Pancreas (tissue), 10 donors: Measurements from ENCODE around the gene PPFIBP1. TPM values are rescaled to one million over a fixed set of nuclear protein-coding genes. Genes with fewer than 3 reads are reported as not detected.

ENCODE experiments used
- ATAC-seq, 4 donors: fragments of 200-7000 bp; cut with Tn5 transposase; one replicate each; pipeline versions ENCODE4 v1.8.0 to v1.9.1; 2020; ENCODE audit warnings: mild to moderate bottlenecking in 4 of 4, moderate library complexity in 4 of 4
- DNase-seq, 6 donors: peaks; one replicate each; pipeline ENCODE4 v3.0.0-alpha.2; 2020
- FAIRE-seq: peaks from 2 replicates; lab custom pipeline; 2012; peaks lifted over from hg19 to GRCh38; lab: Jason Lieb, UNC
- H3K27ac ChIP-seq, 4 donors: fragments of 200-600 bp; sonication (generic); 1 replicate in 3 of 4; 2 replicates in 1 of 4; pipeline versions ENCODE4 v1.5.0 to v1.8.0; 2020
- H3K27me3 ChIP-seq, 4 donors: fragments of 200-600 bp; one replicate each; pipeline ENCODE4 v1.8.0; 2021
- H3K36me3 ChIP-seq, 3 donors: fragments of 200-600 bp; sonication (generic) in 1 of 3; one replicate each; pipeline versions ENCODE4 v1.5.0 to v1.8.0; 2020 to 2021
- H3K4me1 ChIP-seq, 3 donors: fragments of 200-600 bp; one replicate each; pipeline ENCODE4 v1.8.0; 2021
- H3K4me3 ChIP-seq, 4 donors: fragments of 200-600 bp; sonication (generic) in 2 of 4; one replicate each; pipeline versions ENCODE4 v1.5.0 to v1.8.0; 2020 to 2021
- H3K9me3 ChIP-seq, 4 donors: fragments of 200-600 bp; one replicate each; pipeline ENCODE4 v1.8.0; 2021
- CTCF ChIP-seq, 4 donors: fragments of 200-600 bp; sonication (generic) in 3 of 4; IDR thresholded peaks; one replicate each; pipeline versions ENCODE4 v1.5.0 to v1.8.0; 2021; ENCODE audit warnings: antibody characterized with exemption in 4 of 4
- WGBS, 2 donors: extraction: QIAGEN DNeasy Blood & Tissue Kit; methylation state at CpG; one replicate each; pipeline ENCODE4 v1.1.7; 2013; 5-methylcytosine and 5-hydroxymethylcytosine counted together
- intact Hi-C, 3 donors: fragments of 100-400 bp; cut with DNase I; formaldehyde crosslinking; loops; one replicate each; pipeline versions ENCODE4 v1.11.1 to v1.14.2; 2022
- polyA plus RNA-seq, 2 donors: library from polyadenylated mRNA; stranded (reverse); fragments of 200-250 nt; gene quantifications; one replicate each; pipeline ENCODE4 v1.2.3, GENCODE V29; 2013
- total RNA-seq, 6 donors: library from RNA; stranded (reverse); fragmentation: NEBNext Ultra II Directional in 4 of 6; extraction: Animal tissue kit (Norgen Biotek cat#: 25700) in 4 of 6; gene quantifications; one replicate each; pipeline versions ENCODE4 v1.2.1 to v1.2.4, GENCODE V29; 2021 to 2023
- donor health status: healthy with polysubstance abuse.
- donor health status: DM: no; HTN: no; CAD: no; lungs with moderate emphysema.
- donor health status: DM: no; HTN: no; CAD: no.
- donor health status: control.
- donor health status: control.
- donor health status: Bipolar disorder and iron deficiency.
- donor health status: DM: yes; HTN: yes; CAD: no.
- donor health status: DM: no; HTN: no; CAD: no.
- donor health status: DM: no; HTN: no; CAD: no.
- donor health status: DM: yes; HTN: yes; CAD: no.

The PPFIBP1 gene
- total and polyA plus RNA-seq, 8 donors, result 12.1 to 50.3 (median 32.9) TPM

- H3K36me3 ChIP-seq, result peaks cover 0 to 21% (median 18%) of the 10 kb centered on the region in 3 donors
- intact Hi-C loops, result no loop called here
- 91 to 92% methylated on average over 6 of the region's 6 CpGs for WGBS, 2 donors
Measured at GRCh38 chr12:27667540-27667939, 143.5 kb downstream of the PPFIBP1 start.

DNA sequence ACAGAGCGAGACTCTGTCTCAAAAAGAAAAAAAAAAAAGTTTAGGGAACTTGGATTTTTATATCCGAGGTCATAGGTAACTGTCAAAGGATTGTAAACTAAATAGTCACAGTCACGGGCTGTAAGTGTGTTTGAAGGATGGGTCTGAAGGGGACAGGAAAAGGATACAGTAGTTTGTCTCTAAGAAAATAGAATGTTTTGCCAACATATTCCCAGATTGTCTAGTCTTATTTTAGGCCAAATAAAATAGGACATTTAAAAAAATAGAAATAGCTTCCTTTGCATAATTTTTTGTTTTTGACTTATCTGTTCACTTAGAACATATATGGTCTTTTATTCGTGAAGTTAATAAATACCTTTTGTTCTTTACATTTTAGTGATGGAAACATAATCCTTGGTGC is 148.0 kb downstream of the PPFIBP1 start:
- WGBS, 2 donors, result 84 to 89% methylated on average over 4 of the region's 4 CpGs
- Histone ChIP-seq H3K9me3 (no peaks in the 10 kb centered on the region), H3K4me3 (no peak overlapping the region), H3K27ac (no peak overlapping the region), H3K27me3 (no peaks in the 10 kb centered on the region), H3K4me1 (no peaks in the 10 kb centered on the region), H3K36me3 (peaks cover 0 to 28% (median 18%) of the 10 kb centered on the region in 3 donors)
- no peak for DNase-seq
- no peak for FAIRE-seq
- intact Hi-C loops, result no loop called here
- TF ChIP-seq CTCF (IDR thresholded peaks at IDR 0.05), result no peak
- ATAC-seq, result no peak

More at GRCh38 chr12:27667540-27667939, 143.5 kb downstream of the PPFIBP1 start:
- Histone ChIP-seq H3K4me3 (no peak overlapping the region), H3K4me1 (no peaks in the 10 kb centered on the region), H3K27ac (no peak overlapping the region), H3K27me3 (no peaks in the 10 kb centered on the region), H3K9me3 (no peaks in the 10 kb centered on the region)
- no peak for TF ChIP-seq CTCF (IDR thresholded peaks at IDR 0.05)
- DNase-seq (no peak), ATAC-seq (peak in 1 of 4 donors; percentile 27), FAIRE-seq (no peak)

DNA sequence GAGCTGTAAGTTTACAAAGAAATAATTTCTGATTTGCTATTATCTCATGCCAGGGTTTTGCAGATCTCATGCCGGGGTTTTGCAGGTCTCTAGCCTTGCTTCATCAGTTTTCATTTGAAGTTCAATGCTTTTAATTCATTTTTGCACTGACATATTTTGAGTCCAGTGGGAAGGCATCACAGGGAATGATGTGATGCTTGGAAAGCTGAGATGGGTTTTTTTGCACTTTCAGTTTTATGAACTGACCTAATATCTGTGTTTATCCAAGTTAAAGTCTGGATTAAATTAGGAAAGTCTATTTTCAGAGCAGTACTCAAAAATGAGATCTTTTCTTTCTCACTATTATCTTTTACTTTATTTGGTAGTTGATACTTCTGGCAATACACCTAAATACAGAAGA is 148.6 kb downstream of the PPFIBP1 start:
- H3K36me3 ChIP-seq, result peaks cover 0 to 28% (median 14%) of the 10 kb centered on the region in 3 donors
- no peak overlapping the region for H3K27ac ChIP-seq
- no peak for FAIRE-seq

GRCh38 chr12:27673101-27673718 is 149.2 kb downstream of the PPFIBP1 start:
- DNase-seq (no peak), FAIRE-seq (no peak), ATAC-seq (no peak)
- H3K9me3 ChIP-seq, result no peaks in the 10 kb centered on the region
- intact Hi-C loops, result no loop called here
- TF ChIP-seq CTCF (IDR thresholded peaks at IDR 0.05), result no peak
- no peak overlapping the region for H3K27ac ChIP-seq
- peaks cover 0 to 25% (median 9%) of the 10 kb centered on the region in 3 donors for H3K36me3 ChIP-seq
- no peak overlapping the region for H3K4me3 ChIP-seq
- H3K27me3 ChIP-seq, result no peaks in the 10 kb centered on the region
- WGBS, 2 donors, result 71 to 76% methylated on average over 3 of the region's 3 CpGs
- no peaks in the 10 kb centered on the region for H3K4me1 ChIP-seq

More for the DNA sequence above, 148.6 kb downstream of the PPFIBP1 start:
- Histone ChIP-seq H3K27me3 (no peaks in the 10 kb centered on the region), H3K4me1 (no peaks in the 10 kb centered on the region), H3K4me3 (no peak overlapping the region), H3K9me3 (no peaks in the 10 kb centered on the region)
- WGBS, 2 donors, result 90 to 97% methylated on average over 1 of the region's 1 CpG
- no peak for TF ChIP-seq CTCF (IDR thresholded peaks at IDR 0.05)
- no peak for ATAC-seq
- no peak for DNase-seq
- intact Hi-C loops, result no loop called here

DNA sequence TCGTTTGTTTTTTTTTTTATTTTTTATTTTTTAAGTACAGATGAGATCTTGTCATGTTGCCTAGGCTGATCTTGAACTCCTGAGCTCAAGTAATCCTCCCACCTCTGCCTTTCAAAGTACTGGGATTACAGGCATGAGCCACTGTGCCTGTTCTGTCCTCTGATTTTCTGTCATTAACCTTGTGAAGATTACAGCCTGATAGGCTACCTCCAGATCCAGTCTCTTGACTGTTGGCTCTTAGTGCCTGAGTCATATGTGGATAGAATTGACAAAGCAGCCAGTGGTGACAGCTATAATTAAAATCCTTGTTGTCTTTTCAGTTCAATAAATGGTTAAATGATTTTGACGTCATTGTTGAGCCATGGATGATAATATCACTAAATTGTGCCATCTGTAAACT is 151.0 kb downstream of the PPFIBP1 start:
- Histone ChIP-seq H3K4me1 (no peaks in the 10 kb centered on the region), H3K36me3 (peaks cover 0 to 28% (median 7%) of the 10 kb centered on the region in 3 donors), H3K9me3 (no peaks in the 10 kb centered on the region), H3K27ac (no peak overlapping the region), H3K27me3 (no peaks in the 10 kb centered on the region), H3K4me3 (no peak overlapping the region)
- FAIRE-seq (no peak), ATAC-seq (no peak), DNase-seq (no peak)
- TF ChIP-seq CTCF (IDR thresholded peaks at IDR 0.05), result no peak
- intact Hi-C loops, result no loop called here
- 53 to 61% methylated on average over 2 of the region's 2 CpGs for WGBS, 2 donors
